ENCODE measurements around the gene ZNF625.
"Not testable (repeated sequence)": the region's sequence is repeated elsewhere in the genome, so short reads cannot be mapped to it uniquely, and the experiment has no call there.

Gene ZNF625

DNA sequence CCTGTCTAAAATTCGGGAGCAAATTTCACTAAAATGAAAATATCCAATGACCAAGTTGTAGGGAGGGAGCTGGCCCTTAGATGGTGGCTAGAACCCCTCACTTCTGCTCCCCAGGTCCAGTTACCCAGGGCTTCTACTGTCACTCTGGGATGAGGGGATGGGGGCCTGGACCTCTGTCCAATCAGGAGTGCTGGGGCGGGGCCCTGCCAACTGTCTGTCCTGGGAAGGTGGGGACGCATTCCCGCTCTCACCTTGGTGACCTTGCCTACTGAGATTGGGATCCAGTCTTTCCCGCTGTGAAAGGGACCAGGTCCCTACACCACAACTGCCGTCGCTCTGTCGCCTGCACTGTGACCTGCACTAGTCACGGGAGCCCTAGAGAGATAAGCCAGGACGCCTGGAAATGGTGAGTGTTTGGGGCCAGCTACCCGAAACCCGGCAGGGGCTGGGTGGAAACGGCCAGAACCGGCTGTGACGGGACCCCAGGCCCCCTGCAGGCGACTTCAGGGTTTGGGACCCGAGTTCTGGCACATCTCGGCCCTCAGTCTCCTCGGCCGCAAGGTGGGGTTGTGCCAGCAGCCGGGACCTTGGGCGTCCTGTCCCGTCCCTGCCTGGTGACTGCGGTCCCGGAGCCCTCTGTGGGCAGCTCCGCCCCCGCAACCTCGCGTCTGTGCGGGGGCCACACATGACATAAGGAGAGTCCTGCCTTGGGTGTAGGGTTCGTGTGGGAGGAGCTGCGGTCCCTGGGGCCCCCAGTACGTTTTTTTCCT is 39.1 kb downstream of the ZNF625 start:
- DNase-seq (ENCODE audit: low read depth in 1 of 2, low spot score in 1 of 2): no peak
- TF ChIP-seq JUND (IDR thresholded peaks at IDR 0.05; ENCODE audit: low read depth): no peak
- in situ Hi-C loops (cut with HindIII; ENCODE audit: low pct_unique_long_range_greater_than_20kb, low sequenced_read_pairs): no loop called here

DNA sequence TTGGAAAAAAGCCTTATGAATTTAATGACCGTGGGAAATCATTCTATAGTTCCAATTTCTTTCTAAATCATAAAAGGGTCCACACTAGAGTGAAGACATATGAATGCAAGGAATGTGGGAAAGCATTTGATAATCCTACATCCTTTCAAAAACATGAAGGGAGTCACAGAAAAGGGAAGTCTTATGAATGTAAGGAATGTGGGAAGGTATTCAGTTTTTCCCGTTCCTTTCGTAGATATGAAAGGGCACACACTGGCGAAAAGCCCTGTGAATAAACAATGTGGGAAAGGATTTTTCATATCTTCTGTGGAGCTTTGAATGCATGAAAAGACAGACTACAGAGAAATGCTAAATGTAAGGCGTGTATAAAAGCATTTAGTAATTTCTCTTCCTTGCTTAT is 43.4 kb downstream of the ZNF625 start:
- TF ChIP-seq JUND (IDR thresholded peaks at IDR 0.05; ENCODE audit: low read depth): no peak
- DNase-seq (ENCODE audit: low read depth in 1 of 2, low spot score in 1 of 2): no peak
- in situ Hi-C loops (cut with HindIII; ENCODE audit: low pct_unique_long_range_greater_than_20kb, low sequenced_read_pairs): no loop called here

DNA sequence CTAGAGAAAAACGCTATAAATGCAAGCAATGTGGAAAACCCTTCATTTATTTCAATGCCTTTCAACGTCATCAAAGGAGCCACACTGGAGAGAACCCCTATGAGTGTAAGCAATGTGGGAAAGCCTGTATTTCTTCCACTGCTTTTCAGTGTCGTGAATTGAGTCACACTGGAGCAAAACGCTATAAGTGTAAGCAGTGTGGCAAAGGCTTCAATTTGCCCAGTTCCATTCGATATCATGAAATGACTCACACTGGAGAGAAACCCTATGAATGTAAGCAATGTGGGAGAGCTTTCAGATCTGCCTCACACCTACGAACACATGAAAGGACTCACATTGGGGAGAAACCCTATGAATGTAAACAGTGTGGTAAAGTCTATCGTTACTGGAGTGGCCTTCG is 43.8 kb downstream of the ZNF625 start:
- DNase-seq (ENCODE audit: low read depth in 1 of 2, low spot score in 1 of 2): no peak
- in situ Hi-C loops (cut with HindIII; ENCODE audit: low pct_unique_long_range_greater_than_20kb, low sequenced_read_pairs): no loop called here
- no peak for TF ChIP-seq JUND (IDR thresholded peaks at IDR 0.05; ENCODE audit: low read depth)

DNA sequence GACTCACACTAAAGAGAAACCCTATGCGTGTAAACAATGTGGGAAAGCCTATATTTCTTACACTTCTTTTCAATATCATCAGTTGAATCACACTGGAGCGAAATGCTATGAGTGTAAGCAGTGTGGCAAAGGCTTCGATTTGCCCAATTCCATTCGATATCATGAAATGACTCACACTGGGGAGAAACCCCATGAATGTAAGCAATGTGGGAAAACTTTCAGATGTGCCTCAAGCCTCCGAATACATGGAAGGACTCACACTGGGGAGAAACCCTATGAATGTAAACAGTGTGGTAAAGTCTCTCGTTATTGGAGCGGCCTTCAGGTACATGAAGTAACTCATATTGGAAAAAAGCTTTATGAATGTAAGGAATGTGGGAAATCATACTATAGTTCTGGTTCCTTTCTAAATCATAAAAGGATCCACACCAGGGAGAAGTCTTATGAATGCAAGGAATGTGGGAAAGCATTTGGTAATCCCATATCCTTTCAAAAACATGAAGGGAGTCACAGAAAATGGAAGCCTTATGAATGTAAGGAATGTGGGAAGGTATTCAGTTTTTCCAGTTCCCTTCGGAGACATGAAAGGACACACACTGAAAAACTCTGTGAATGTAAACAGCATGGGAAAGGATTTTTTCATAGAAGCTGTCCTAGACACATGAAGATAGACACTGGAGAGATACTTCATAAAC is 44.4 kb downstream of the ZNF625 start:
- in situ Hi-C loops (cut with HindIII; ENCODE audit: low pct_unique_long_range_greater_than_20kb, low sequenced_read_pairs): no loop called here

DNA sequence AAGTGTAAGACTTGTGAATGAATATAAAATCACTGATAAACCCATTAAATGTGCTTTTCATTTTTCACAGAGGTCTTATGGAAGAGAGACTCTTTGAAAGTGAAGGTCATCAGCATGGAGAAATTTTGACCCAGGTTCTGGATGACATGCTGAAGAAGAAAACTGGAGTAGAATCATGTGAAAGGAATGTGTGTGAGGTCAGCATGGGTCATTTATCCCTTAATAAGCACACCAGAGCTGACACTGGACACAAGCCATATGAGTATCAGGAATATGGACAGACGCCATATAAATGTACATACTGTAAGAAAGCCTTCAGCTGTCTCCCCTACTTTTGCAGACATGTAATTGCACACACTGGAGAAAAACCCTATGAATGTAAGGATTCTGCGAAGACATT is 45.4 kb downstream of the ZNF625 start:
- DNase-seq (ENCODE audit: low read depth in 1 of 2, low spot score in 1 of 2): no peak
- no peak for TF ChIP-seq JUND (IDR thresholded peaks at IDR 0.05; ENCODE audit: low read depth)
- in situ Hi-C loops (cut with HindIII; ENCODE audit: low pct_unique_long_range_greater_than_20kb, low sequenced_read_pairs): no loop called here

More for the DNA sequence above, 44.4 kb downstream of the ZNF625 start:
- no peak for TF ChIP-seq JUND (IDR thresholded peaks at IDR 0.05; ENCODE audit: low read depth)
- no peak for DNase-seq (ENCODE audit: low read depth in 1 of 2, low spot score in 1 of 2)

DNA sequence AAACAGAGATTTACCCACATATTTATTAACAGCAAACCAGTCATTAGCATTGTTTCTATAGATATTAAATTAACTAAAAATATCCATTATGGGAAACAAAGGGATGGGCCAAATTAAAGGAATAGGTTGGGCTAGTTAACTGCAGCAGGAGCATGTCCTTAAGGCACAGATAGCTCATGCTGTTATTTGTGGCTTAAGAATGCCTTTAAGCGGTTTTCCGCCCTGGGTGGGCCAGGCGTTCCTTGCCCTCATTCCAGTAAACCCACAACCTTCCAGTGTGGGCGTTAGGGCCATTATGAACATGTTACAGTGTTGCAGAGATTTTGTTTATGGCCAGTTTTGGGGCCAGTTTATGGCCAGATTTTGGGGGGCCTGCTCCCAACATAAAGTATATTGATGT is 52.6 kb downstream of the ZNF625 start:
- DNase-seq (ENCODE audit: low read depth in 1 of 2, low spot score in 1 of 2); in situ Hi-C loops (cut with HindIII; ENCODE audit: low pct_unique_long_range_greater_than_20kb, low sequenced_read_pairs): not testable (repeated sequence)

DNA sequence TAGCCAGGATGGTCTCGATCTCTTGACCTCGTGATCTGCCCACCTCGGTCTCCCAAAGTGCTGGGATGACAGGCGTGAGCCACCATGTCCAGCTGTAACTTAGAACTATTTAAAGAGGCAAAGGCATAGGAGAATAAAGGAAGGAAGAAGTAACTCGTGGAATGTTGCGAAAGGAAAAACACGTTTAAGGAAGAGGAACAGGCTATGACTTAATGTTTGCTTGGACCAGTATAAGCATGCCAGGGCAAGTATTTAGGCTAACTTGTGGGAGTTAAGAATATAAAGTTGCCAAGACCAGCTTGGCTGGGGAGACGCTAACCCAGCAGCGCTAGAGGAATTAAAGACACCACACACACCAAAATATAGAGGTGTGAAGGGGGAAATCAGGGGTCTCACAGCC is 58.5 kb downstream of the ZNF625 start:
- in situ Hi-C loops (cut with HindIII; ENCODE audit: low pct_unique_long_range_greater_than_20kb, low sequenced_read_pairs): no loop called here
- peak in 1 of 2 experiments; percentile 62 for DNase-seq (ENCODE audit: low read depth in 1 of 2, low spot score in 1 of 2)

DNA sequence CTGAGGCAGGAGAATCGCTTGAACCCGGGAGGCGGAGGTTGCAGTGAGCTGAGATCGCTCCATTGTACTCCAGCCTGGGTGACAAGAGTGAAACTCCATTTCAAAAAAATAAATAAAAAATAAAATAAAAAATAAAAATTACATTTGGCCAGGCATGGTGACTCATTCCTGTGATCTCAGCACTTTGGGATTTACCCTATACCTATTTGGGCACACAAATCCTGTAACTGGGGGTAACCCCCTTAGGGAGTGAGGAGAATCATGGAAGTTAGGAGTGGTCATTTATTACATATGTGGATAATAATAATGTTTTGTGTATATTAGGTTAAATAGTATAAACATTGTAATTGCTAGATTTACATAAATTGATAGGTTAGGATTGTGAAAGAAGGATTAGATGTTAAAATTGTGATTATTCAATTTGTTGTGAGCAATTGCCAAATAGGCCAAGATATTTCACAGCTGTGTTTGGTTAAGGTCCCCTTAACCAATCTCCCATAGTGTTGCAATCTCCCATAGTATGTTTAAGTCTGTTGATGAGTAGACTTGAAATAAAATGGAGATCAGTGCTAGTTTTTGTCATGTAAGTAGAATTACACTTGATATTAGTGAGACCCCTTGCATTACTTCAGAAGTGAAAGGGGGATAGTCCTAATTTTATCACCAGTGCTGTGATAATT is 61.3 kb downstream of the ZNF625 start:
- no peak for DNase-seq (ENCODE audit: low read depth in 1 of 2, low spot score in 1 of 2)
- in situ Hi-C loops (cut with HindIII; ENCODE audit: low pct_unique_long_range_greater_than_20kb, low sequenced_read_pairs): no loop called here
- no peak for TF ChIP-seq JUND (IDR thresholded peaks at IDR 0.05; ENCODE audit: low read depth)

More for the DNA sequence above, 58.5 kb downstream of the ZNF625 start:
- no peak for TF ChIP-seq JUND (IDR thresholded peaks at IDR 0.05; ENCODE audit: low read depth)
